Effector memory CD4-positive, alpha-beta T cell (primary cell): ENCODE data around the gene ATG16L2.
A peak's percentile ranks its signal among the peaks of the same experiment; 100 is the strongest.

Experiments
- DNase-seq, 3 donors: peaks; one replicate each; pipeline ENCODE4 v3.0.0-alpha.2; 2020
- H3K27ac ChIP-seq: 2 replicates; pipeline ENCODE4 v1.7.0; 2013; ENCODE audit warnings: mild to moderate bottlenecking, low read length, moderate library complexity; ENCODE audit not compliant: insufficient read depth, poor library complexity, severe bottlenecking
- H3K27me3 ChIP-seq: replicated peaks from 2 replicates; pipeline ENCODE4 v1.7.0; 2013; ENCODE audit warnings: mild to moderate bottlenecking, low read length; ENCODE audit not compliant: insufficient read depth, control insufficient read depth, poor library complexity, severe bottlenecking
- H3K36me3 ChIP-seq: 2 replicates; pipeline ENCODE4 v1.7.0; 2013; ENCODE audit warnings: mild to moderate bottlenecking, low read length, moderate library complexity; ENCODE audit not compliant: control insufficient read depth, insufficient read depth
- H3K4me1 ChIP-seq: 2 replicates; pipeline ENCODE4 v1.7.0; 2013; ENCODE audit warnings: low read length, mild to moderate bottlenecking; ENCODE audit not compliant: control insufficient read depth, insufficient read depth, poor library complexity, severe bottlenecking
- H3K4me3 ChIP-seq: 2 replicates; pipeline ENCODE4 v1.7.0; 2013; ENCODE audit warnings: low read length, low read depth, mild to moderate bottlenecking; ENCODE audit not compliant: insufficient read depth, poor library complexity, severe bottlenecking
- H3K9me3 ChIP-seq: 2 replicates; pipeline ENCODE4 v1.7.0; 2013; ENCODE audit warnings: mild to moderate bottlenecking, low read length, moderate library complexity; ENCODE audit not compliant: control insufficient read depth

ATG16L2 gene

GRCh38 chr11:72815110-72815618 is 953 bp downstream of the ATG16L2 start:
- Histone ChIP-seq H3K4me3 (peak overlapping the region; percentile 86), H3K9me3 (no peaks in the 10 kb centered on the region), H3K27me3 (no peaks in the 10 kb centered on the region), H3K36me3 (peaks cover 23% of the 10 kb centered on the region), H3K4me1 (peaks cover 19% of the 10 kb centered on the region), H3K27ac (peak overlapping the region; percentile 100)
- no peak for DNase-seq

DNA sequence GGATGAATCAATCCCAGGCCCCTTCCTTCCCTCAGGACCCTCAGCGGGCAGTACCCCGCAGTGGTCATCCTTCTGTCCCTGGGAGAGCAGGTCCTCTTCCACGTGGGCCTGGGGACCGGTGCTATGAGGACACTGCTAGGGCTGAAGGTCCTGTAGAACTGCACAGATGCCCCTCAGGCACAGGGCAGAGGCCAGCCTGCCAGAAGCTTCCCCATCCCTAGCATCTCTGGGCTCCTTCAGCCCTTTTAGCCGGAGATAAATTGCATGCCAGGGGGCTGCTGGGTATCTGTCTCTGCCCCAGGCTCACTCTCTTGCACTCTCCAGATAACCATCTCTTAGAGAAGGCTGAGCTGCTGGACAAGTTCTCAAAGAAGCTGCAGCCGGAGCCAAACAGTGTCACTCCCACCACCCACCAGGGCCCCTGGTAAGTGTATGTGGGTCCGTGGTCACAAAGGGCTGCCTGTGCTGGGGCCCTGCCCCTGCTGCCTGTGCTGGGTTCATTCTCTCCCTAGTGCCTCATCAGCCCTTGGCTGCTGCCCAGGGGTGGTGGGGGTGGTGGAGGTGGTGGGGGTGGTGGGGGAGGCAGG is 2.3 kb downstream of the ATG16L2 start:
- H3K4me3 ChIP-seq = peak overlapping the region; percentile 86
- peaks cover 33% of the 10 kb centered on the region for H3K36me3 ChIP-seq
- DNase-seq = no peak
- H3K27me3 ChIP-seq = no peaks in the 10 kb centered on the region
- no peaks in the 10 kb centered on the region for H3K9me3 ChIP-seq
- peak overlapping the region; percentile 100 for H3K27ac ChIP-seq
- peaks cover 27% of the 10 kb centered on the region for H3K4me1 ChIP-seq

GRCh38 chr11:72817966-72818365 is 3.8 kb downstream of the ATG16L2 start:
- no peak for DNase-seq
- Histone ChIP-seq H3K36me3 (peaks cover 40% of the 10 kb centered on the region), H3K27ac (no peak overlapping the region), H3K4me1 (peaks cover 26% of the 10 kb centered on the region), H3K27me3 (no peaks in the 10 kb centered on the region), H3K9me3 (no peaks in the 10 kb centered on the region), H3K4me3 (no peak overlapping the region)

GRCh38 chr11:72818971-72819370 is 4.8 kb downstream of the ATG16L2 start:
- Histone ChIP-seq H3K27ac (no peak overlapping the region), H3K36me3 (peaks cover 46% of the 10 kb centered on the region), H3K27me3 (no peaks in the 10 kb centered on the region), H3K4me3 (no peak overlapping the region), H3K9me3 (no peaks in the 10 kb centered on the region), H3K4me1 (peaks cover 26% of the 10 kb centered on the region)
- DNase-seq = no peak

DNA sequence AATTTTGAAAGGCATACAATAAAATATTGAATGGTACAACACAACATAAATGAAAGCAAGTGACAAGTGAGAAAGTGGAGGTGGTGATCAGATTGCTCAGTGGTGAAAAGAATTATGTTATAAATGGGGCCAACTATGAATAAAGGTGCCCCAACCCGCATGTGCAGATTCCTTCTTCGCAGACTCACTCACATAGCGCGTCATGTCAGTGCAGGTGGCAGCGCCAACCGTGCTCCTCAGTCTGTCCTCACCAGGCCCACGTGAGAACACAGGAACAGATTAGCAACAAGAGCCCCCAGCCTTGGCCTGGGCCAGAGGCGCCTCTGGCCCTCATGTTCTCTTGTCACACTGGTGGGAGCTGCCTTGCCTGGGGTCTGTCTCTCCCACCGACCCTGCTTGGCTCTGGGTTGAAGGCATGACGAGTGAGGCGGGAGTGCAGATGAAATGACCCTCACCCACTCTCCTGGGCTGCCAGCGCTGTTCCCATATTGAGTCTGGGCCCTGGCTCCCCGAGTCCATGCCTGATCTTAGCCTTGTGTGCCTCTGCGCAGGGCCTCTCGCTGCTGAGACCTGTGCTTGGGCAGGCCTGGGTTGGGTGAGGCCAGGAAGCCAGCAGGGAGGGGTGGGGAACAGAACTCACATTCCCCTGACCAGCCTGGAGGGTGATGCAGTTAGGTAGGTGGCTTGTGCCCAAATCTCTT is 6.4 kb downstream of the ATG16L2 start:
- Histone ChIP-seq H3K4me3 (no peak overlapping the region), H3K4me1 (peaks cover 23% of the 10 kb centered on the region), H3K36me3 (peaks cover 52% of the 10 kb centered on the region)

DNA sequence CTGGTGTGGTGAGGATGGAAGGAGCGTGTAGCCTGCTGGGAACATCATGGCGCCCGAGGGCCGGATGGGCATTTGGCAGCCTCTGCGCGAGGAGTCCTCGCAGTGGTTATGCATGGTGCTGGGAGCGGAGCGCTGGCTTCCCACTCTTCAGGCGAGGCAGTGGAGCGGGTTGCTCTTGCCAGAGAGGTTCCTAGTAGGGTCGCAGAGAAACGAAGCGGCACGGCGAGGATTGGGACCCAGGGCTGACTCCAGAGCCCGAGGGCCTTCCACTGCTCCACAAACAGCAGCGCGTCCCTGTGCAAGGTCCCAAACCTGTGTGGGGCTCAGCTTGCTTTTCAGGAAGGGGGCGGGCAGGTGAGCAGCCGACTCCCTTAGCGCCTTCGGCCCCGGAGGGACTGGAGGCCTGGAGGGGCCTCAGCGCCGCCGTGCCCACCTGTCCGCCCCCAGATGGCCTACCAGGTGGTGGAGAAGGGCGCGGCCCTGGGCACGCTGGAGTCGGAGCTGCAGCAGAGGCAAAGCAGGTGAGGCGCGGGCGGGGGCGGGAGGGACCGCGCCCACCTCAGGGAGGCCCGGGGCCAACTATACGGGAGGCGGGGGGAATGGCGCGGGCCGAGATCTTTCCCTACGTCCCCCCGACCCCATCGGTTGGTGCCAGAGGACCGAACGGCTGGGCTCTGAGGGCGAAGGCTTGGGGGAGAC is 7.2 kb downstream of the ATG16L2 start:
- DNase-seq = no peak
- peaks cover 59% of the 10 kb centered on the region for H3K36me3 ChIP-seq

More for the DNA sequence above, 6.4 kb downstream of the ATG16L2 start:
- H3K27ac ChIP-seq = no peak overlapping the region
- DNase-seq = no peak
- H3K27me3 ChIP-seq = no peaks in the 10 kb centered on the region
- no peaks in the 10 kb centered on the region for H3K9me3 ChIP-seq

GRCh38 chr11:72821920-72822799 is 7.9 kb downstream of the ATG16L2 start:
- no peaks in the 10 kb centered on the region for H3K27me3 ChIP-seq
- H3K36me3 ChIP-seq = peaks cover 57% of the 10 kb centered on the region
- DNase-seq = peak; percentile 81 to 90 (median 82)
- H3K4me3 ChIP-seq = no peak overlapping the region
- H3K4me1 ChIP-seq = peaks cover 13% of the 10 kb centered on the region
- peak overlapping the region; percentile 40 for H3K27ac ChIP-seq
- H3K9me3 ChIP-seq = no peaks in the 10 kb centered on the region

More for the DNA sequence above, 7.2 kb downstream of the ATG16L2 start:
- H3K4me3 ChIP-seq = no peak overlapping the region
- no peaks in the 10 kb centered on the region for H3K27me3 ChIP-seq
- no peaks in the 10 kb centered on the region for H3K9me3 ChIP-seq
- H3K27ac ChIP-seq = peak overlapping the region; percentile 31
- peaks cover 15% of the 10 kb centered on the region for H3K4me1 ChIP-seq

DNA sequence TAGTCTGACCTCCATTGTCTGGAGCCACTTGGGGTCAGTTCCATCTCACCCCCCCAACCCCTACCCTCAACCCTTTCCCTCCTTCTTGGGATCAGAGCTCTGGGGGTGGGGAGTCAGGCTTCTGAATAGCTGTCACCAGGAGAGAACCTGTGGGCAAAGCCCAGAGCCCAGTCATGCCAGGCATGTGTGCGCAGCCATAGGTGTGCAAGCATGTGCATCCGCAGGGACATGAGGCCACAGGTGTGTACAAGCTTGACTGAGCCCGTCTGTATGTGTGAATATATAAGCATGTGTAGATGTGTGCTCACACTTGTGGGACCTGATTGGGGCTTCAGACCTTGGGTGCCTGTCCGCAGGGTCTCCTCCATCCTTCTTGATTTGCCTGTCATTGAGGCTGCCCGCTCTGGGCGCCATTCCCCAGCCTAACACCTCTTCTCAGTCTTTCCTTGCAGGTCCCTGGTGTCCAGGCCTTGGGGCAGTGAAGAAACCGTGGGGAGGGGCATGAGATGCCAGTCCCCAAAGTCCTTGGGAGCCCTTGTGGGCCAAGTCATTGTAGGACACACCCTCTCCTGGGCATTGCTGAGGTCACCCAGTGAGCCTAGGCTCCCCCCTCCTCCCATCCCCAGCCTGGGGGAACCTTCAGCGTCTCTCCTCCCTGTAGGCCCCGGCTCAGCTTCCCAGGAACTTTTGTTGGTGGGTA is 9.0 kb downstream of the ATG16L2 start:
- peaks cover 56% of the 10 kb centered on the region for H3K36me3 ChIP-seq
- no peak for DNase-seq
- peaks cover 13% of the 10 kb centered on the region for H3K4me1 ChIP-seq
- H3K4me3 ChIP-seq = no peak overlapping the region
- peak overlapping the region; percentile 40 for H3K27ac ChIP-seq
- no peaks in the 10 kb centered on the region for H3K27me3 ChIP-seq
- H3K9me3 ChIP-seq = no peaks in the 10 kb centered on the region

DNA sequence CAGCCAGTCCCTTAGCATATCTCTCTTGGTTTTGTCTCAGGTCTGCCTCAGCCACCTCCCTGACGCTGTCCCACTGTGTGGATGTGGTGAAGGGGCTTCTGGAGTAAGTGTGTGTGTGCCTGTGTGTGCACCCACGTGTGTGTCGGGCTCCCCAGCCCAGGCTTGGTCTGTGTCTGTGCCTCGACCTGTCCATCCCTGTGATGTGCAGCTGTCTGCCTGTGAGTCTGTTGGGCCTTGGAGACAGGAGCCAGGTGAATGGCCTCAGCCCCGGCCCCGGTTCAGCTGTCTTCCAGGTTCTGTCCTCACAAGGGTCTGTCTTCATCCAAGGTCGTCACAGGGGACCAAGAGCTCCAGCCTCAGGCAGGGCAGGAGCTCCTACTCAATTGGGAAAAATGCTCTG is 9.8 kb downstream of the ATG16L2 start:
- Histone ChIP-seq H3K4me1 (peaks cover 13% of the 10 kb centered on the region), H3K36me3 (peaks cover 55% of the 10 kb centered on the region), H3K9me3 (no peaks in the 10 kb centered on the region), H3K27me3 (no peaks in the 10 kb centered on the region), H3K4me3 (no peak overlapping the region), H3K27ac (no peak overlapping the region)
- DNase-seq = no peak
